Hepatic stellate cell (primary cell): ENCODE data around the gene YPEL1.

ENCODE experiments used
- DNase-seq: peaks from one replicate; pipeline ENCODE4 v3.0.0; 2011; ENCODE audit warnings: low spot score

YPEL1 gene, protein sequence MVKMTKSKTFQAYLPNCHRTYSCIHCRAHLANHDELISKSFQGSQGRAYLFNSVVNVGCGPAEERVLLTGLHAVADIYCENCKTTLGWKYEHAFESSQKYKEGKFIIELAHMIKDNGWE

DNA sequence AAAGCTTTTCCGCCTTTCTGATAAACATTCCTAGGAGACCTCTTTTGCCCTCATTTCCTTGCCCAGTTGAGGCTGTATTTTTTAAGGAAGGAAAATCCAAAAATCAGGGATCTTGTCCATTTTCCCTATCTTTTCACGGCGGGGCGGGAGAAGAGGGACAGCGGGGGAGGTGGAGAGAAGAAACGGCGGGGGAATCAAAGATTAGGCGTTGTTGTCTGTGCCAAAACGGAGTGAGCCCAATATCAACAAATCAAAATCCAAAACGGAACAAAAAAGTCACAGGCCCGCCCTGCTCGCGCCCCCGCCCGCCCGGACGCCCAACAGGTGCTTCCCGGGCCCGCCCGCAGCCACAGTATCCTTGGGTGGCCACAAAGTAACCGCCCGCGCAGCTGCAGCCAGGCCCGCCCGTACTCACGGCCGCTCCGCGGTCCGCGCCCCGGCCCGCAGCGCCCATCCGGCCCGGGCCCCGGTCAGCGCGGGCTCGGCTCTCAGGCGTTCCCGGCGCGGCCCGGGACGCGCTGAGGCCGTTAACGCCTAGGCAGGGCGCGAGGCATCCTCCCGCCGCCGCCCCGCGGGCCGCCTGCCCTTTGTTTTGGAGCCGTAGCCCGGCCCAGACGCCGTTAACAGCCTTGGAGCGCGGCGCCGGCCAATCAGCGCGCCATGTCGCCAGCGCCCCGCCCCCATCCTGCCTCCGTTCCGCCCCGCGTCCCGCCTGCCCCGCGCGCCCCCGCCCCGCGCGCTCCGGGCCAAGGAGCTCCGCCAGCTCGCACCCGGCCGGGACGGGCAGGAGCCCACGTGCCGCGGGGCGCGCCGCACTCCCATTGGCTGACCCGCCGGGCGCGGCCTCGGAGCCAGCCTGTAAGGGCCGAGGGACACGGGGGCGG, at the start of gene YPEL1:
TSS of gene YPEL1 (minus strand) at position 595 of the 884 bp plus-strand sequence. CDS start 25,050 bp downstream, outside the sequence.
- DNase-seq, result peak; percentile 99

DNA sequence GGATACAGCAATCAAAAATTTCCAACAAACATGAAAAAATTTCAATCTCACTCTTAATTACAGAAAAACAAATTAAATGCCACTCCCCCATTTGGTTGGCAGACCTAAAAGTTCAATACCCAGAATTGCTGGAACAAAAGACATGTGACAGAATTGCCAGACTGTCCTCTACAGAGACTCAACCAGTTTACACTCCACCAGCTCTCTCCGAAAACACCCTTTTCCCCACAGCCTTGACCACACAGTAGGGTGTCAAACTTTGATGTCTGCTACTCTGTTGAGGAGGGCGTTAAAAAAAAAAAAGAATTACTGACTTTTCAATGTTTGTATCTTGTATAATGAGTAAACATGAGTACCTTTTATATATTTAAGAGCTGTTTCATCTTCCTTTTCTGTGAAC, 44.7 kb upstream of the YPEL1 start:
- no peak for DNase-seq

DNA sequence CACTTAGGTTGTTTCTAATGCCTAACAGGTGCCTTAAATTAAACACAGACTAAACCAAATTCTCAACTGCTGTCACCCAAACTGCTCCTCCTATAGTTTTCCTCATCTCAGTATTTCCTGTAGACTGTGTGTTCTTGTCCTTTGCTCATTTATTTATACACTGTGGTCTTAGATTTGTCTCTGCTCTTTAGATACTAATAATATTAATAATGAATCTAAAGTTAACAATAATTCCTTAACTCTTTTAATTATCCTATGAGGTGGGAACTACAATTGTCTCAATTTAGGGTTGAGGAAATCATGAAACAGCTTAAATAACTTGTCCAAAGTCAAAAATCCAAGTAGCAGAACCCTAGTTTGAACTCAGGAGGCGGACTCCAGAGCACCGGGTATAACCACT, 43.9 kb upstream of the YPEL1 start:
- no peak for DNase-seq

DNA sequence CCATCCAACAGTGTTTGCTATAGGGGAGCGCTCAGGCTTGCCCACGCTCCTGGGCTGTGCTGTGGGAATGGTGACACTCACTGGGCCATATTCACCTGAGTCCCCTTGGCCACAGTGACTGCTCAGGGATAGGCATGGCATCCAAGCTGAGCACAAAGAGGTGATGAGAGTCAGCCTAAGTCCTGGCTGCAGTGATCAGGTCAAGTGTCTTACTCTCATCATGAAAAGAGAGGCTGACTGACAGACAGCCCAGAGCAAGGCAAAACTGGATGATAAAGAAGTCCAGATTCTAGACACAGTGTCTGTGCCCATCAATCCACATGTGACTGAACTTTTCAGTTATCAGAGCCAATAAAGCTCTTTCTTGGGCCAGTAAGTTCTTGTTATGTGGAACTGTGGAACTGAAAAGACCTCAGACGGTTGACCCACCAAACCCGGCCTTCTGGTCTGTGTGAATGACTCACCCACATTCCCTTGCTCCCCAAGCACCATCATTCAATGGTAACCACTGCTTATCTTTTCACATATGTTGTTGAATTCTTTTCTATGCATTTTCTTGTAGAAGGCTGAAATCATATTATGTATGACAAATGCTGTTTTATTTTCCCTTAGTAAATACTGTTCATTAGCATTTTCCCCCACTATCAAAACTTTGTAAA, 43.2 kb upstream of the YPEL1 start:
- peak; percentile 80 for DNase-seq

DNA sequence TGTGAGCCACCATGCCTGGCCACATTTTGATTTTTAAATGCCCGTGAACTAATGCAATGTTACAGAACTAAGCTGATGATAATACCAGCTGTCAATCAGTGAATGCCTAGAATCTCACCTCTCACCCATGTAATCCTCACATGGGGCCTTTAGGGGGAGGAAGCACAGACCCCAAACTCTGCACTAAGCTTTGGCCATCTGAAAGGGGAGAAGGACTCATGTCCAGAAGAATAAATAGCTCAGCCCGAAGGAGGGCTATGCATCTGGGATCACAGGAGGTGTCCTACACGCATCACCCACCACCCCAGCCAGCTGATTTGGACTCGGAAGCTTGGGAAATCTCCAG, 36.0 kb upstream of the YPEL1 start:
- no peak for DNase-seq

DNA sequence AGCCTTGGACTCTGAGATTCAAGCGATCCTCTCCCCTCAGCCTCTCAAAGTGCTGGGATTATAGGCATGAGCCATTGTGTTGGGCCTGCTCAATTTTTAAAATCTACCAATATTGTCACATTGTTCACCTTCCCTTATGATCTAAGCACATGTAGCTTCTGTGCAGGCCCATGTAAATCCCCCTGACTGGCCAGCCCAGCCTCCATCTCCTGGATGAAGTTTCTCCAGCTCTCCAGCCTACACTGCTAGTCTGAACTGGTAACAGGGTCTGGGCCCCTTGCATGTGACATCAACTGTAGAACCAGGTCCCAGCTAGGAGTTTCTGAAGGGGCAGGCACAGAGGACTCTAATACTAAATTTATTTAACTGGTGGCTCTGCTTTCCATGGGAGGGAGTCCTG, 32.8 kb upstream of the YPEL1 start:
- DNase-seq, result no peak

DNA sequence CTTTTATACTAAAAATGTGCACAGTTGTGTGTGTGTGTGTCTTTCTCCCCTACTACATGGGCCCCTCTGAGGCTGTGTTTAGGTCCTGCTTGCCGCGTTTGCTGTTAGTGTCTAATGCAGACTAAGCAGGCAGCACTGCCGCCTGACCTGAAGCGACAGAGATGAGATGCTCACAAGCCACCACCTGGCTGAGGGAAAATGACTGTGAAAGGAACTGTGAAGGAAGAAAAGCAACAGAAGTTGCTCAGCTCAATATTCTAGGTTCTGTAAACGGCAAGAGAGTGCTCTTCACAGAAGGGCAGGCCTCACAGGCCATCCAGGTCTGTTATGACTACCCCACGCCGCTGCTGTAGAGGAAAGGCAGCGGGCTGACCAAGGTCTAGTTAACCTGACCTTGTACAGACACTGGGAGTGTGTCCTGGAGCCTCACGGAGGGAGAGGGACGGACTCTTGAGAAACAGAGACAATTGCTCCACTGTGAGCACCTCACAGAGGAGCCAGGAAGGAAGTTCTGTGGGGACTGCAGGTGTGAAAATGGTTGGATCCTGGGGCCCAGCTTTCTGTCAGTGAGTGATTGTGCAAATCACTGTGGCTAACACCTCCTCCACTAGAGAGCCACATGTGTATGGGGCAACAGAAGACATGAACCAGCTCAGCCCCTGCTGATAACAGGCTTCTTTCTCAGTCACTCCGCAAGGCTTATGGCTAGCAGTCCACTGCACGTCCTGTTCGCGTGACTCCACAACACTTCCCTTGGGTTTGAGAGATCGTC, 31.3 kb upstream of the YPEL1 start:
- no peak for DNase-seq

DNA sequence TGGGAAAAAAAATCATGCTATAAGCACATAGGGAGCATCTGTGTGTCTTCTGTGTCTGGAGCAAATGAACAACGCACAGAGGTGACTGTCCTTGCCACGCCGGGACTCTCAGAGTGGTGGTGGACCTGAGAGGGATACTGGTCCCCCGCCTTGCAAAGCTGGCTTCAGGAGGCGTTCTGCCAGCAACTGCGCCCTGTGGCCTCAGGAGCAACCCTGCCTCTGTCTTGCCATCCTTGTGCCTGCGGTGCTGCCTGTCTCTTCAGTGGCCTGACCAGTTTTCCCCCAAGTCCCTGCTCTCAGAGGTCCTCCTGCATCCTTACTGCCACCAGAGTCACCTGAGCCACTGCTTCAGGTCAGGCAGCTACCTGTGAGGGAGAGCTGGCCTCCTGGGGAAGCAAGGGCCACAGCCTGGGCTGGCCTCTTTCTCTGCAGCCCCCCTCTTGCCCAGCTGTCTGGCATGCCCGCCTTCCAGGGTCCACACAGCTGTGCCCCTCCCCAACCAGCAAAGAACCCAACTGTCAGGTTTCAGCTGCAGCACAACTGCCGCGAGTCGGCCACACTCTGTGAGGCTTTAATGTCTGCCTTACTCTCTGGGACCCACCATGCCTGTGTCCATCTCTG, 30.4 kb upstream of the YPEL1 start:
- DNase-seq, result no peak

DNA sequence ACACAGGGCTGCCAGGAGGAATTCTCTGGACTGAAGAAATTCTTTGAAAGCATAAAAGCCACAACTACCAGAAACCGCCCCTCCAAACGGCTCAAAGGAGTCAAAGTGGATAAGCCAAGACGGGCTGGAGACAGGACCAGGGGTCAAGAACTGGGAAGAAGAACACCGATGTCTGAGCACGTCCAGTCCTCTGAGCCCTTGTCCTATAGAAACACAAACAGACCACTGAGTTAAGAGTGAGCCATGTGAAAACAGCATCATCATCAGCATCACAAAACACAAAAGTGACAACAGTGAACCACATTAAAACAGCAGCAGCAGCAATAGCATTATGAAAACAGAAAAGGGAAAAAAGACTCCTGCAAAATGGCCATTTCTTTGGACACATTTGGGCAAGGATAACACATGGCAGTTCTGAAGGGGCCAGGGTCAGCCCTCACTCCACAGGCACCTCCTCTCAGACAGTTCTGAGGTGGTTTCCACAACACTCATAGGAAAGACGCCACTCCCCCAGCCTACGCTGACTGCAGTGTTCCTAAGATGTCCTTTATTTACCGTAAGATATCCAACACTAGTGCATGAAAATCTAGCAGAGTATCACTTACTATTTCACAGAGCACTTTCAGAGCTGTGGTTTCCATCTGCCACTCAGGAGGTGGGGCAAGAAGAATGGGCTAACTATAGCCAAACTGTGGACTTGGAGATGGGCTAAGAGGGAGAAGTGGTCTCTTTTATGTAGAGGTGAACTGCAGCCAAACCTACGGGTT, 28.6 kb upstream of the YPEL1 start:
- no peak for DNase-seq

DNA sequence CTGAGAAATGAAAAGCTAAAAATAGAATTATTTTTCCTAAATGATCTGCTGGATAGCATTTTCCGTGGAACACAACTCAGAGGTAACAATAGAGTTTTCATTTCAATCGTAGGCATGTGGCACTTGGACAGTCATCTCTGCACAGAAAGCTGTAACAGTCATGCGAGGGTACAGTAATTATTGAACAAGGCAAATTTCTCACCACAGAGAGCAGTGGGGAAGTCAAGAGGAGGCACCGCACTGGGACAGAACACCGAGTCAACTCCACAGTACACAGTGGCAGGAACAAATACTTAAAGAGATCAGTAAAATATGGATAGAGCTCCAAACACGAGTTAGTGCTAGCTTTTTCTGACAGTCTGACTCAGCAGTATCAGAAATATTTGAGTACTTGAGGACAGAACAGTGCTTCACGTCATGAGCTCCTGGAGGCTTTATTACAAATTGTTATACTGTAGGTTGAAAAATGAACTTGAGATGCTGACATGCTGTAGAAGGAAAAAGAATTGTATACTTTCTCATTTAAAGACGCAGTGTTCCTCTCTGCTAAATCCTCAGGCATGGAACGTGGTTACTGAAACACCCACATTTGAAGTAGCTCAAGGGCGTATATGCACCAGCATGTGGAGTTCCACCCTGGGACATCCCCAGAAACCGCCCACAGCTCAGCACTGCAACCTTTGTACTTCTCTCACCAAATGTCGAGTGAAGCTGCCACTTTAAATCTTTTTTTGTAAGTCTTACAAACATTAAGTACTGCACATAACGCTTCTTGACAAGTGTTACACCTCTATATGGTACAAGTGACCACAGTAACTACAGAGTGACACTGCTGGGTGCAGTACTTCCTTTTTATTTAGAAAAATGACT, 27.4 kb upstream of the YPEL1 start:
- DNase-seq, result no peak

DNA sequence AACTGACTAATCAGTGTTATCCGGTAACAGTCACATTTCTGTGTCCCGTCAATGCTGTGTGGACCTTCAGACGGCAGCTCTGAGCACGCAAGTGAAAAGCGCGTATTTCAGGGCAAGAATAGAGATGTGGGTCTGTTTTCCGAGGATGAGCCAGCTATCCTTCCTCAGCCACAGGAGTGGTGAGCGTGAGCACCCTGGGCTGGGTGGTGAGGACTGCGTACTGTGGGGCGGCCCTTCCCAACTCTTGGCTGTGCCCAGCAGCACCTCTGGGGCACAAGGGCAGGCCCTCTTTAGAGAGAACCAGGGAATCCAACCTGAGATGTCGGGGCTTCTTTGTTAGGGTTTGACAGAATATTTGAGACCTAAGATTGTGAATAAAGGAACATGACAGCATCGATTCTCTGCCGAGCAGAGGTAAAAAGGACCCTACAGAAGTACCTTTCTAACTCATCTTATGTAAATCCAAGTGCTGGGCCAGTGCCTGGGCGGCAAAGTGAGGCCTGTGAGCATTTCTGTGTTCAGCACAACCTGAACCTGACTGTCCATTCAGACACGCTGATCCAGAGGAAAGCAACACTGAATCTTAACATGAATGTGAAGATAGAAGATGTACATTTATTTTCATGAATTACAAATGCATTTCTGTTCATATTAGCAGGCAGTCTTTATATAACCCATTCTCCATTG, 26.5 kb upstream of the YPEL1 start:
- no peak for DNase-seq

DNA sequence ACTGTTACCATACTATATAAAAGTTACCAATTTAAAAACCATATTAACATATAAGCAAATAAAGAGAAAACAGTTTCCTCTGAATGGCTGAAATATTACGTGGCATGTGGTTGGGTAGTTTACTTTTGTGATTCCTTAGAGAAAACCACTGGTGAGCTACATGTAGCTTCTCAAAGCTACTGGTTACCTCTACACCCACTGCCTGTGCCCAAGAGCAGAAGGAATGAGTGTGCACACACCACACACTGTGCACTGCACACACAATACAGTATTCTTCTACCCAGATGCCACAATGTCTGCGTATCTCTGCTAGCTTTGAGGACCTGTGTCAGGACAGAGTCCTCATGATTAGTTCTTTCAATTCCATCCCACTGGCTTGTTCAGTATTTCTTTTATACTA, 25.5 kb upstream of the YPEL1 start:
- no peak for DNase-seq

DNA sequence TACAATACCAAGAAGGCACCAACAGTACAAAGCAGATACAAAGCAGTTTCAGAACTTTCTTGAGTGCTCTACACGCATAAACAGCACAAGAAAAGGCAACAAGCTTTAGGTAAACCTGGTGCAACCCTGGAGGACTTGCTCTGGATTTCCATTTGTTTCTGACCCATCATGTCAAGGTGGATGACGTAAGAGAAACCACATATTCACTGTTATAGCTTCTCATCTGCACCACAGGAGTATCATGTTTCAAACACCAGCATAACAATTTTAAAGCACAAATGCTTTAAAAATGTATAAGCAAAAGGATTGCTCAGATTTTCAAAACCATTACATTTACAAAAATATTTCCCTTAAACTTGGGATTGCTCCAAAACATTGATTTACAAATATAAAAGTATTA, 25.0 kb upstream of the YPEL1 start:
- no peak for DNase-seq

DNA sequence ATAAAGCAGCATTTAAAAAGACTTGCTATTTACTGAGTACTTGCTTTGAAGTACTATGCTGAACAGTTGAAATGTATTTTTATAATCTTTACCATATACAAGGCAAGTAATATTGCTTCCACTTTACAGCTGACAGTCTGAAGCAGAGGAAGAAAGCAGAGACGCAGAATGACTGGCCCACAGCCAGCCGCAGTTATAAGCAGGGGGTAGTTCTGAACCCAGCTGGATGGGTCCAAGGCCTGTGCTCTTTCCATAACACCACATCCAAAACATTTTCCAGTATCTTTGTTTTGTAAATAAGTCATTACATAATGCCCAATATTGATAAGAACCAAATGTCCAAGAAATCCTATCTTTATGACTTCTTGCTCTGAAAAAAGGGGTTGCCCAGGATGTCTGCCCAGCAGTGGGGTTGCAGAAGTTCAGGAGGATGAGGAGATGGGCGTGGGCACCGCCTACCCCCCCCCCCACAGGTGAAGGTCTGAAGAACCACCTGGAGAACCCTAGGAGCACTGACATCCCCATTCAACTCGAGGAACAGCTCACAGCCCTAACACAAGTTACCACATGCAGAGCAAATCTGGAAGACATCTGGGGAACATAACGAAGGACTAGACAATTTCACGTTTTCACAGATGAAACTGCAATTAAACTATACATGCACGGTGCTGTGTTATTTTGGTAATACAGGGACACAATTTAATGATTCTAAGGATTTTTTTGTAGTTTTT, 24.2 kb upstream of the YPEL1 start:
- DNase-seq, result no peak

DNA sequence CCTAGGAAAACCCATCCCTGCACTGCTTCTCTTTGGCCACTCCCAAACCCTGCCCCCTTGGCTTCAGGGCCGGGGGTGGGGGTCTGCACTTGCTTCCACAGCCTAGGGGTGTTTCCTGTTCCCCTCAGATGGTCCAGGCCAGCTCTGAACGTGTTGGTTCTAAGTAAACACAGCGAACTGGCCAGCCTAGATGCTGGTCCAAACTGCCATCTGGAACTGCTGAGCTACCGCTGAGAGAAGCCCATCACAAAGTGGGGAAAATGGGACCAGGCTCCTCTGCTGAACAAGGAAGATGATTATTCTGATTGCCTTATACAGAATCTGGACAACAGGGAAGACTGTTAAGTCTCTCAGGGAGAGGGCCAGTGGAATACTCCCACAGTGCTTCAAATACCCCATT, 23.5 kb upstream of the YPEL1 start:
- DNase-seq, result no peak

DNA sequence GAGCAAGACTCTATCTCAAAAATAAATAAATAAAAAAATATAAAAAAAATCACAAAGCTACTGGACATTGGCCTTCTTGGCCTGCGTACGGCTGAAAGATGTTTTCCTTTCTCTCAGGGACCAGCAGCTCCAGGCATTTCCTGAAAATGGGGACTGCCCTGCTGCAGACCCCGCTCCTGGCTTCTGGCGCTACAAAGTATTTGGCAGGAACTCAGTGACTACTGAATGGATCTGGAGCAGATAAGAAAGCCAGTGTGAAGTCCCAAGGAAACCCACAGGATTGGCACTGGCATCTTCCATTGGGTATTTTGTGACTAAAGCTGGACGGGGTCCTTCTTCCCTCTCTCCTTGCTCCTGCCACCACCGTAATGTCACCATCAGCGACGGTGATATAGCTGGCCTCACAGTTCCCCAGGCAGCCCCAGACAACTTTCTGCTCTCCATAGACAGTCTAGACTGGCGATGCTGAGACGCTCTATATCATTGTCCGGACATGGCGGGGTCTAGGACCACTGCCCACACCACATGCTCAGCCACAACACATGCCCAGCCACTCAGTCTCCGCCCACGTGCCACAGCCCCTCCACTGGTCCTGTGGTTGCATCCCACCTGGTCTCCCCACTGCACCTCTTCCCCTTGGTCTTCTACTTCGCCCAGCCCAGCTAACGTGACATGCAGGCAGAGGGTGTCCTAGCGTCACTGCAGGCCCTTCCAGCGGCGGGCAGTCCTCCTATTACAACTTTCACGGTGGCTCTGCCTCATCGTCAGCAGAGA, 22.7 kb upstream of the YPEL1 start:
- no peak for DNase-seq

DNA sequence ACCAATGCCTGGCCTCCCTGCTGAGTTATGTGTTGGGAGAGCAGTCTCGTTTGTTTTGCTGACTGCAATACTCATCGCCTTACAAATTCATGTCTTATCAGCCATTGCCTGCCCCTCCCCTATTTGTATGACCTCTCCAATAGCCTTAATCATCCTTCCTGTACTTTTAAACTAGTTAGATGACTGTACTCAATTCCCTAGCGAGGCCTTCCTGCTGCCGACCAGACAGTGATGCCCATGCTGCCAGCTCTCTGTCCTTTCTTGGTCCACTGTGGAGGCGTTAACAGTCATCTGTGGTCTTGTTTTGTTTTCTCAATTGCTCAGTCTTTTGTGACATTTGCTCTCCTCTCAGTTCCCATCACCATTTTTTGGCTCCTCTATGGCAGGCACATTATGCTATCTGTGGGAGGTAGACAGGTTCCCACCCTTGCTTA, 20.3 kb upstream of the YPEL1 start:
- DNase-seq, result peak; percentile 79

DNA sequence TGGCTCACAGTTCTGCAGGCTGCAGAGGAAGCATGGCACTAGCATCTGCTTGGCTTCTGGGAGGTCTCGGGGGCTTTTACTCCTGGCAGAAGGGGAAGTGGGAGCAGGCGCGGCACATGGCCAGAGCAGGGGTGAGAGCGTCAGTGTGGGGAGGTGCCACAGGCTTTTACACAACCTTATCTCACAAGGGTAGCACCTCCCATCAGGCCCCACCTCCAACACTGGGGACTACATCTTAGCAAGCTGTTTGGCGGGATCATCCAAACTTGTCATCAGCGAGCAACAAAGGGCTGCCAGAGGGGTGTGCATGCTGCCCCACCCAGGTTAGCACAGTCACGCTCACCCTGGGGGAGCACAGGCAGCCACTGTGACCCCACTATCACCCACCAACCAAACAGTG, 18.9 kb upstream of the YPEL1 start:
- DNase-seq, result no peak
